Gastrocnemius medialis (tissue), 4 donors: ENCODE results near the gene DSC2. TPM values are rescaled to one million over a fixed set of nuclear protein-coding genes. Genes with fewer than 3 reads are reported as not detected.

ENCODE experiments used
- ATAC-seq, 2 donors: fragments of 150-250 bp; one replicate each; pipeline ENCODE4 v1.9.1; 2016
- DNase-seq, 2 donors: peaks; one replicate each; pipeline ENCODE4 v3.0.0-alpha.2; 2019
- H3K27ac ChIP-seq, 4 donors: fragments of 200-600 bp; sonication (generic); 1 replicate in 1 of 4; 2 replicates in 3 of 4; pipeline ENCODE4 v1.5.1; 2016 to 2018; ENCODE audit warnings: mild to moderate bottlenecking in 2 of 4, moderate library complexity in 1 of 4
- H3K27me3 ChIP-seq, 3 donors: fragments of 200-600 bp; sonication (generic) in 2 of 3; 1 replicate in 1 of 3; 2 replicates in 2 of 3; pipeline versions ENCODE4 v1.5.1 to v1.6.0; 2016 to 2019; ENCODE audit warnings: mild to moderate bottlenecking in 1 of 3, moderate library complexity in 1 of 3
- H3K36me3 ChIP-seq, 2 donors: fragments of 200-600 bp; sonication (generic) in 1 of 2; one replicate each; pipeline ENCODE4 v1.5.1; 2017 to 2018
- H3K4me1 ChIP-seq, 2 donors: fragments of 200-600 bp; sonication (generic) in 1 of 2; one replicate each; pipeline ENCODE4 v1.5.1; 2016 to 2017; ENCODE audit warnings: mild to moderate bottlenecking in 2 of 2
- H3K4me3 ChIP-seq, 4 donors: fragments of 200-600 bp; sonication (generic) in 3 of 4; 1 replicate in 1 of 4; 2 replicates in 3 of 4; pipeline ENCODE4 v1.5.1; 2016 to 2019; ENCODE audit warnings: mild to moderate bottlenecking in 2 of 4
- H3K9me3 ChIP-seq, 3 donors: fragments of 200-600 bp; sonication (generic) in 2 of 3; 1 replicate in 1 of 3; 2 replicates in 2 of 3; pipeline ENCODE4 v1.5.1; 2016 to 2019
- POLR2A ChIP-seq, 2 donors: fragments of 450-650 bp; IDR thresholded peaks; one replicate each; pipeline ENCODE4 v1.6.1; 2017; ENCODE audit warnings: antibody characterized with exemption in 2 of 2, mild to moderate bottlenecking in 2 of 2, moderate library complexity in 2 of 2
- in situ Hi-C, 4 donors: fragments of 200-750 bp; cut with MboI; loops; one replicate each; pipeline versions ENCODE4 v1.15.0 to v1.8.0; 2017; ENCODE audit warnings: low sequenced_read_pairs in 4 of 4
- intact Hi-C: fragments of 100-400 bp; cut with DNase I; formaldehyde crosslinking; loops from one replicate; pipeline ENCODE4 v1.15.1; 2023; ENCODE audit warnings: low total_unique reads
- total RNA-seq, 4 donors: library from RNA; depleted of rRNA; stranded (reverse); fragments of >200 nt; gene quantifications; one replicate each; pipeline versions ENCODE4 v1.1.0 to v1.2.3, GENCODE V29; 2016
- TF ChIP-seq, protein P1 (sequence below), 5 experiments: fragments of 450-650 bp in 3 of 5; fragments of 200-600 bp in 2 of 5; sonication (generic) in 2 of 5; IDR thresholded peaks in 4 of 5; conservative IDR thresholded peaks in 1 of 5; 1 replicate in 4 of 5; 2 replicates in 1 of 5; pipeline ENCODE4 v1.5.1; 2016 to 2019; ENCODE audit warnings: antibody characterized with exemption in 5 of 5, mild to moderate bottlenecking in 3 of 5, moderate library complexity in 3 of 5

DSC2 gene
- total RNA-seq, 4 donors from 2014 or later: 0.56 to 1.2 (median 0.73) TPM

DNA sequence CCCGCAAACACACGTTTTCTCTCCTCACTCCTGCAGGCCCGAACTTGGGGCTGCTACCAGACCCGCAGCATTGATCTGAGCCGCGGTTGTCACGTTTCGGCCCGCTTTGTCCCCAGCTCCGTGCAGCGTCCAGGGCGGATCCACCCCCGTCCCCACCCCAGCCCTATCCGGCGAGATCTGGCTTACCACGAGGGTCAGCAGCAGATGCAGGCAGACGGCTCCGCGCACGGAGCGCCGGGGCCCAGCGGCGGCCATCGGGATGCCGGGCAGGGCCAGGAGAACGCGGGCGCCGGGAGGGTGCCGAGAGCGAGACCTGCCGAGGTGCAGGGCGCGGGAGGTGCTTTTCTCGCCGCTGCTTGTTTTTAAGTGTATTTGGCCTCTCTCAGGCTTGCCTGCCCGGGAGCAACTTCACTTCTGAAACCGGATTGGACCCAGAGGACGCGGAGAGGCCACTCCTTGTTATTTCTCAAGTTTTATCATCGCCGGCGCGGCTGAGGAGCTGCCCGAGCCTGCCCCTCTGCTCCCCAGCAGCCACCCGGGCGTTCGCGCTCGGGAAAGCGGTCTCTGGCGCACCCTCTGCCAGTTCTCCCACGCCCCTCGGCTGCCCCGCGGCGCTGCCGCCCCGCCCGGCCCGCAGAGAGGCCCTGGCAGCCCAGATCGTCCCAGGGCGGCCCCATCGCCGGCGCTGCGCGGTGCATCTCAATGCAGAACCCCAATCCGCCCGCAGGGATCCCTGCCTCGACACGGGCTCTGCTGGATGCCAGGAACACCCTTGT, 59.6 kb downstream of the DSC2 start, which contains the start of gene DSC3:
TSS of gene DSC3 (minus strand) at position 337 of the 776 bp plus-strand sequence. CDS start at position 255, 82 bp downstream.
- Histone ChIP-seq H3K4me1 (no peaks in the 10 kb centered on the region), H3K27ac (no peak within 1 kb of the TSS), H3K27me3 (peaks cover 39 to 47% (median 39%) of the 10 kb centered on the region in 3 donors), H3K9me3 (no peaks in the 10 kb centered on the region), H3K4me3 (peak within 1 kb of the TSS in 3 of 4 donors; percentile 3 to 25 (median 9)), H3K36me3 (no peaks in the 10 kb centered on the region)
- ATAC-seq: no peak
- DNase-seq: no peak
- TF ChIP-seq POLR2A (IDR thresholded peaks at IDR 0.05): no peak
- TF ChIP-seq, protein P1, sequence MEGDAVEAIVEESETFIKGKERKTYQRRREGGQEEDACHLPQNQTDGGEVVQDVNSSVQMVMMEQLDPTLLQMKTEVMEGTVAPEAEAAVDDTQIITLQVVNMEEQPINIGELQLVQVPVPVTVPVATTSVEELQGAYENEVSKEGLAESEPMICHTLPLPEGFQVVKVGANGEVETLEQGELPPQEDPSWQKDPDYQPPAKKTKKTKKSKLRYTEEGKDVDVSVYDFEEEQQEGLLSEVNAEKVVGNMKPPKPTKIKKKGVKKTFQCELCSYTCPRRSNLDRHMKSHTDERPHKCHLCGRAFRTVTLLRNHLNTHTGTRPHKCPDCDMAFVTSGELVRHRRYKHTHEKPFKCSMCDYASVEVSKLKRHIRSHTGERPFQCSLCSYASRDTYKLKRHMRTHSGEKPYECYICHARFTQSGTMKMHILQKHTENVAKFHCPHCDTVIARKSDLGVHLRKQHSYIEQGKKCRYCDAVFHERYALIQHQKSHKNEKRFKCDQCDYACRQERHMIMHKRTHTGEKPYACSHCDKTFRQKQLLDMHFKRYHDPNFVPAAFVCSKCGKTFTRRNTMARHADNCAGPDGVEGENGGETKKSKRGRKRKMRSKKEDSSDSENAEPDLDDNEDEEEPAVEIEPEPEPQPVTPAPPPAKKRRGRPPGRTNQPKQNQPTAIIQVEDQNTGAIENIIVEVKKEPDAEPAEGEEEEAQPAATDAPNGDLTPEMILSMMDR (IDR thresholded peaks at IDR 0.05 in 4 of 5, conservative IDR thresholded peaks at IDR 0.05 in 1 of 5): no peak
- intact Hi-C loops (no loop called here), in situ Hi-C loops (no loop called here)

DNA sequence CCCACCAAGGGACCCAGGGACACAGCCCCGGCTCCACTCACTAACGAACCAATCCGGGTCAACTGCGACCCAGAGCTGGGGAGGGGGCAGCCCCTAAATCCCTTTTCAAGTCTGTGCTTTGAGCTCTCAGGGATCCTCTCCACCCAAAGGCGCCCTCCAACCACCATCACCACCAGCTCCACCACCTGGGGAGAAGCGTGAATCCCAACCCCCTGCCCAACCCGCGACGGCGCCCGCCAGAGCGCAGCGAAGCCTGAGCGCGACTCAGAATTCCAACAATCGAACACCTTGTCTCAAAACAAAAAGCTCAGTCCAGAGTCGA, 60.2 kb downstream of the DSC2 start:
- Histone ChIP-seq H3K4me3 (peak overlapping the region in 3 of 4 donors; percentile 3 to 25 (median 9)), H3K27ac (no peak overlapping the region), H3K36me3 (no peaks in the 10 kb centered on the region), H3K9me3 (no peaks in the 10 kb centered on the region), H3K4me1 (no peaks in the 10 kb centered on the region), H3K27me3 (peaks cover 39 to 47% (median 39%) of the 10 kb centered on the region in 3 donors)
- in situ Hi-C loops (no loop called here), intact Hi-C loops (no loop called here)
- TF ChIP-seq, protein P1 (IDR thresholded peaks at IDR 0.05 in 4 of 5, conservative IDR thresholded peaks at IDR 0.05 in 1 of 5): no peak
- no peak for TF ChIP-seq POLR2A (IDR thresholded peaks at IDR 0.05)
- ATAC-seq (no peak), DNase-seq (no peak)

DNA sequence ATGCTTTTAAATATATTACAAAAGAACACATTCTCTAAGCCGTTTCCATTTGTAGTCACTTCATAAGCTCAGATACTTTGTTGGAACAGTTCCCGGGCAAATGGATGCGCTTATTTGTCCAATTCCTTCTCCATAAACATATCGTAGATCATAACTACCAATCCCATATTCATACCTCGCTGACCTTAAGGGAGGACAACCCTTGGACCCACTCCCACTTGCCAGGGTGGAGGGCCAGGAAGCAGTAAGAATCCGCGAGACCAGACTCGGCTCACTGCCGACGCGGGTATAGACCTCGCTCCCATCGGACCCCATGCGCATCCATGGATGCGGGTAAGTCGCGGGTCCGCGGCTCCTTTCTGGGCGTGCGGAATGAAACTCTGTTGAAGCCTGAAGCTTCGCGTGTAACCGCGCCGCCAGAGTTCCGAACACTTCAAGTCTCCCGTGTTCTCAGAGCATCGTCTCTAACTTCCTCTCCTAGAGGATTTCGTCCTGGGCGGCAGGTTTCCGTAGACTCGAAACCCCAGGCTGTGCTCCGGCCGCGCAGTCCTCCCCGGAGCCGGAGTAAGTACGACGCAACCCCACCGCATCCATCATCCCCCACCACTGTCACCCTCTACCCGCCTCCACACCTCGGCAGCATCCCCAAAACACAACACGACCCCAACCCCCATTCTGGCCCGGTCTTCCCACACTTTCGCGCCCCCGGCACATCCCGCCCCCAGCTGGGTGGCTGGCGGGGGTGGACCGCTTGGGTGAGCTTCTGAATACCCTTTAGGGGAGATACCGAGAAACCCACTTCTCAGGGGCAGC, 60.7 kb downstream of the DSC2 start:
- Histone ChIP-seq H3K9me3 (no peaks in the 10 kb centered on the region), H3K27me3 (peaks cover 39 to 47% (median 39%) of the 10 kb centered on the region in 3 donors), H3K4me3 (peak overlapping the region in 1 of 4 donors; percentile 28), H3K27ac (no peak overlapping the region), H3K4me1 (no peaks in the 10 kb centered on the region), H3K36me3 (no peaks in the 10 kb centered on the region)
- no peak for DNase-seq
- ATAC-seq: no peak
- TF ChIP-seq, protein P1 (IDR thresholded peaks at IDR 0.05 in 4 of 5, conservative IDR thresholded peaks at IDR 0.05 in 1 of 5): no peak
- no peak for TF ChIP-seq POLR2A (IDR thresholded peaks at IDR 0.05)
- intact Hi-C loops (no loop called here), in situ Hi-C loops (no loop called here)

DNA sequence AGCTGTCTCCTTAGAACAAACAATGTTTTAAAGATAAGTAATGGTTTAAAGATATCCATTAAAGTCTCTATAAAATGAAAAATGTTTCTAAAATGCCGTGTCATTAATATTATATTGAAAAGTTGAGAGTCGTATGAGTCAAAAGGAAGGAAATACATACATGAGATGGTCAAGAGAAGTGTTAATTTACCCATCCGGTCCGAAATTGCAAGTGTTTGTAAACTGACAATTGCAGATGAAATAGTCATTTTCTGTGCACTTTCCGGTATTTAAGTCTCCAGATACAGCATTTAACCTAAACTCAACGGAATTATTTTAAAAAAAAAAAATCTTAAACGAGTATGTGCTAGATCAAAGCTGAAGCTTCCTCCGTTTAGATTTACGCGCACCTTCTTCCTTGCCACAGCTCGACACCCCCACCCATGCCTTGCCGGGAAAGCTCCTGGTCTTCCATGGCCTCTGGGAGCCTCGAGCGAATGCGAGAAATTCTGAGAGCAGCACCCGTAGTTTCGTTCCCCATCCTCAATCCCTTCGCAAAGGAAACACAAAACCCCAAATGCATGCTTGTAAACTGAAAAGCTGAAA, 61.4 kb downstream of the DSC2 start:
- in situ Hi-C loops: no loop called here
- no peak for TF ChIP-seq POLR2A (IDR thresholded peaks at IDR 0.05)
- TF ChIP-seq, protein P1 (IDR thresholded peaks at IDR 0.05 in 4 of 5, conservative IDR thresholded peaks at IDR 0.05 in 1 of 5): no peak
- no peak for ATAC-seq

More for the DNA sequence above, 61.4 kb downstream of the DSC2 start:
- no peak for DNase-seq
- Histone ChIP-seq H3K9me3 (no peaks in the 10 kb centered on the region), H3K27ac (no peak overlapping the region), H3K36me3 (no peaks in the 10 kb centered on the region), H3K4me1 (no peaks in the 10 kb centered on the region), H3K27me3 (peaks cover 39 to 47% (median 39%) of the 10 kb centered on the region in 3 donors), H3K4me3 (peak overlapping the region in 1 of 4 donors; percentile 28)
- intact Hi-C loops: no loop called here
